AG09309 (cell line): ENCODE data around the gene ZNF189.

Source experiments
- DNase-seq: peaks from one replicate; pipeline ENCODE4 v3.0.0-alpha.2; 2010; ENCODE audit warnings: low read depth
- H3K4me3 ChIP-seq: 2 replicates; pipeline ENCODE4 v1.5.1; 2011; ENCODE audit warnings: mild to moderate bottlenecking, low read depth, low read length, moderate library complexity; ENCODE audit not compliant: control insufficient read depth
- CTCF ChIP-seq: IDR thresholded peaks from 2 replicates; pipeline ENCODE4 v1.5.1; 2011; ENCODE audit warnings: mild to moderate bottlenecking, low read depth, low read length, inconsistent platforms; ENCODE audit not compliant: insufficient read depth, control insufficient read depth; ENCODE audit errors: missing control alignments

ZNF189 gene

GRCh38 chr9:101417389-101417788 lies 18.7 kb downstream of the ZNF189 start:
- DNase-seq = no peak
- no peak overlapping the region for H3K4me3 ChIP-seq
- TF ChIP-seq CTCF = no peak

GRCh38 chr9:101417977-101418376 lies 19.3 kb downstream of the ZNF189 start:
- TF ChIP-seq CTCF = no peak

GRCh38 chr9:101418518-101419430 lies 20.1 kb downstream of the ZNF189 start:
- DNase-seq = no peak
- H3K4me3 ChIP-seq = no peak overlapping the region
- TF ChIP-seq CTCF = no peak

More at GRCh38 chr9:101417977-101418376, 19.3 kb downstream of the ZNF189 start:
- DNase-seq = no peak
- H3K4me3 ChIP-seq = no peak overlapping the region

GRCh38 chr9:101419863-101420262 lies 21.2 kb downstream of the ZNF189 start:
- H3K4me3 ChIP-seq = no peak overlapping the region
- no peak for TF ChIP-seq CTCF
- DNase-seq = no peak

GRCh38 chr9:101421653-101422065 lies 23.0 kb downstream of the ZNF189 start:
- DNase-seq = no peak
- no peak for TF ChIP-seq CTCF
- no peak overlapping the region for H3K4me3 ChIP-seq

GRCh38 chr9:101427358-101427757 lies 28.7 kb downstream of the ZNF189 start:
- no peak for TF ChIP-seq CTCF
- DNase-seq = no peak

More at GRCh38 chr9:101427358-101427757, 28.7 kb downstream of the ZNF189 start:
- no peak overlapping the region for H3K4me3 ChIP-seq
